Stimulated activated CD8-positive, alpha-beta memory T cell treated with anti-CD3 and anti-CD28 coated beads, Interleukin-4, amount 100 ng/mL, for 48 hours (primary cell): ENCODE data around the gene GNG13.

Source experiments
- DNase-seq: peaks from one replicate; pipeline ENCODE4 v3.0.0-alpha.2; 2020

The GNG13 gene

DNA sequence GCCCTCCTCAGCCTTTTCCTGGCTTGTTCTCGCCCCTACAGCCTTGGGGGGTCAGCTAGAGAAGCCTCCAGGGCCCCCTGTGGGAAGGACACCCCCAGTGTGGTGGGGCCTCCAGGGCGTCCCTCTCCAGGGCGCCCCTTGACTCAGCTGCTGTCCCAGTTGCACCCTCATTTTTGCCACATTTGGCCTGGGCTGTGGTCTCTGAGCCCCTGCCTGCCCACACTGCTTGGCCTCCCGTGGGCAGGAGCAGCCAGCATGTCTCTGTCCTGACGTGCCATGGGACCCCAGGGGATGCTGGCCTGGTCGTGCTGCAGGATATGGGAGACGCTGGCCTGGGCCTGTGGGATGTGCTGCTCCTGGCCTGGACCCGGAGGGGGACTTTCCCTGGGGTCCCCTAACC lies 7.1 kb downstream of the GNG13 start:
- no peak for DNase-seq

DNA sequence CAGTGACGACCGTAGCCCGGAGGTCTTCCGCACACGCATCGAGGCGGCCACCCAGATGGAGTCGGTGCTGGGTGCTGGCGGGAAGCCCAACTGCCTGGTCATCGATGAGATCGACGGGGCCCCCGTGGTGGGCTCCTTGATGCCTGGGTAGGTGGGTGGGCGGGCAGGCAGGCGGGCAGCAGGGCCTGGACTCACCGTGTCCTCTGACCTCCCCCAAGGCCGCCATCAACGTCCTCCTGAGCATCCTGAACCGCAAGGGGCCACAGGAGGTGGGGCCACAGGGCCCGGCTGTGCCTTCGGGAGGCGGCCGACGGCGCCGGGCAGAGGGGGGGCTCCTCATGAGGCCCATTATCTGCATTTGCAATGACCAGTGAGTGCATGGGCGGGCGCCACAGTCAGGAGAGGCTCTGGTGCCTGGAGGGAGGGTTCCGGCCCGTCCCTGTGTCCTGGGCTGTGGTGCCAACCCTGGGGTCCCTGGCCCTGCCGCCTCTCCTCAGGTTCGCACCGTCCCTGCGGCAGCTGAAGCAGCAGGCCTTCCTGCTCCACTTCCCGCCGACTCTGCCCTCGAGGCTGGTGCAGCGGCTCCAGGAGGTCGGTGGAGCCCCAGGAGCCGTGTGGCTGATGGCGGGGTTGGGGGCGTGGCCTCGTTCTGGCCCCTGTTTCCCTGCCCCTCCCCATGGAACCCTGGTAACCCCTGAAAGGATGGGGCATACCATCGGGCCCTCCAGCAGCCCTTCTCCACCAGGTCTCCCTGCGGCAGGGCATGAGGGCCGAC lies 8.1 kb downstream of the GNG13 start:
- no peak for DNase-seq

DNA sequence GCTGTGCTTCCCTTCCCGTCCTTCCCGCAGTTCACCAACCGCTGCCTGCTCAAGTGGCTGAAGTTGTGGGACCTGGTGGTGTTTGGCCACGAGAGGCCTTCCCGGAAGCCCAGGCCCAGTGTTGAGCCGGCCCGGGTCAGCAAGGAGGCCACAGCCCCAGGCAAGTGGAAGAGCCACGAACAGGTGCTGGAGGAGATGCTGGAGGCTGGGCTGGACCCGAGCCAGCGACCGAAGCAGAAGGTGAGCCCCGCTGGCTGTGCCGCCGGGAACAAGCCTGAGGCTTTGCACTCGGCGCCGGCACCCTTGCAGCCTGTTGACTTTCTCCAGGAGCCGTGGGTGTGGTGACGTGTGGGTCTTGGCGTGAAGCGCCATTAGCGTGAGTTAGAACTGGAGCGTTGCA lies 9.4 kb downstream of the GNG13 start:
- no peak for DNase-seq

DNA sequence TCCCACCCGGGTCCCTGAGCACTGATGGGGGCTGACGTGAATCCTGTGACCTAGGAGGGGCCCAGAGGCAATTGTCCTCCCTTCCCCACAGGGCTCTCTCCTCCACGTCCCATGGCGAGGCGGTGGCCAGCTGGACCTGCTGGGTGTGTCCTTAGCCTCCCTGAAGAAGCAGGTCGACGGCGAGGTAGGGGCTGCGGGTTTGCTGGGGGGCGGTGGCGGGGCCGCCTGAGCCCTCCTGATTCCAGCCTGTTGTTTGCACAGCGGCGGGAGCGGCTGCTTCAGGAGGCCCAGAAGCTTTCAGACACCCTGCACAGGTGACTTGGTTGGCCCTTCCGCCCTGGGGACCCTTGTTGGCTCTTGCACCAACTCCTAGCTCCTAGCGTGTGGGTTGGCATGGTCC lies 10.4 kb downstream of the GNG13 start:
- no peak for DNase-seq

DNA sequence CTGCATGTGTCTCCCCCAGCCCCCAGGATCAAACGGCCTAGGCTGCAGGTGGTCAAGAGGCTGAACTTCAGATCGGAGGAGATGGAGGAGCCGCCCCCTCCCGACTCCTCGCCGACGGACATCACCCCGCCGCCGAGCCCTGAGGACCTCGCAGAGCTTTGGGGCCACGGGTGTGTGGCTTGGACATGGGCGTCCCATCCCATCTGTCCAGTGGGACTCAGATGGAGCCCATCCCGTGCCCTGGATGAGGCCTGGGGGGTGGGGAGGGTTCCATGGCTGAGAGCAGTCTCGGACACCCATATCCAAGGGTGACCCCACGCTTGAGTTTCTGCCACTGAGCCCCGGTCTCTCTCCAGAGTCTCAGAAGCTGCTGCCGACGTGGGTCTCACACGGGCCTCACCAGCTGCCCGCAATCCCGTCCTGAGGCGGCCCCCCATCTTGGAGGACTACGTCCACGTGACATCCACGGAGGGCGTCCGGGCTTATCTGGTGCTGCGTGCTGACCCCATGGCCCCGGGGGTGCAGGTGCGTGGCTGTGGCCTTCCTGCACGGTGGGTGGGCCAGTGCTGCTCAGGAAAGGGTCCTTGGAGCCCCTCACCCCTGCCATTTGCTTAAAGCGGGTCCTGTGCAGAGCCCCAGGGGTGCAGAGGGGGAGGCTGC lies 11.2 kb downstream of the GNG13 start:
- DNase-seq, result no peak

DNA sequence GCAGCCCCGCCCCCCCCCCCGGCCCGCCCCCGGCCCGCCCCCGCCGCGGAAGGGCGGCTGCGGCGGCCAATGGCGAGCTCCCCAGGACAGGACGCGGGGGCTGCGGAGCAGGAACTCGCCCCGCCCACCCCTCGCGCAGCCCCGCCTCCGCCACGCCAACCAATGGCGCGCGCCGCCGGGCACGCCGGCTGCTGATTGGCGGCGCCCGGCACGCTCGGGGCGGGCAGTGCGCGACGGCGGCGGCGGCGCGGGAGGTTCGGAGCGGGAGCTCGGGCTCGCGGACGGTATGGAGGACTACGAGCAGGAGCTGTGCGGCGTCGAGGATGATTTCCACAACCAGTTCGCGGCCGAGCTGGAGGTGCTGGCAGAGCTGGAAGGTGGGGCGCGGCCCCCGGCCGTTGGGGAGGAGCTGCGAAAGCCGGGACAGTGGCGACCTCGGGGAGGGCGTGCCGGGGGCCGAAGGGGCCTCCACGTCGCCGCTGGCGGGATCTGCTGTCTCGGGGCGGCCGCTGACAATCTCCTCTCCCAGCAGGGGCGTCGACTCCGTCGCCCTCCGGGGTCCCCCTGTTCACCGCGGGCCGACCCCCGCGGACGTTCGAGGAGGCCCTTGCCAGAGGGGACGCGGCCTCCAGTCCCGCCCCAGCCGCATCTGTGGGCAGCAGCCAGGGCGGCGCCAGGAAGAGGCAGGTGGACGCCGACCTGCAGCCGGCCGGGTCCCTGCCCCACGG lies 12.0 kb downstream of the GNG13 start, which contains the start of gene CHTF18:
Gene CHTF18, plus strand, starts transcription at position 222 of the 728 bp plus-strand sequence. Its CDS starts 65 bp downstream, at position 287.
- peak; percentile 93 for DNase-seq

DNA sequence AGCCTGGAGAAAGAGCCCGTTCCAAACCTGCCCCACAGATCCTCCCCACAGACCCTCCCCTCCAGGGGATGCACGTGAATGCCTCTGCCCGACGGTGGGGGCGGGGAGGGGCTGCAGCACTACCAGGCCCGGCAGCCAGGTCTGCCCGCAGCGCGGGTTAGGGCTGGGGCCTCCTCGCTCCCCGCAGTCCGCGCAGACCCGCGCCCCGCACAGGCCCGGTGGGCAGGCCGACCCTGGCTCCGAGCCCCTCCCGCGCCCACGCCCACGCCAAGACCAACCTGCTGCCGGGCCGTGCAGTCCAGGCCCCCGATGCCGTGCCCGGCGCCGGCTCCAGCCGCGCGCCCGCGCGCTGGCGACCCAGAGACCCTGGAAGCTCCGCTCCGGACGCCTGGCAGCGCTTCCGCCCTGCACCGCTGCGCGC lies 12.5 kb downstream of the GNG13 start, which contains the start of gene RPUSD1:
Gene RPUSD1, minus strand, starts transcription at position 404 of the 421 bp plus-strand sequence. CDS start 644 bp downstream, outside the sequence.
- no peak for DNase-seq

DNA sequence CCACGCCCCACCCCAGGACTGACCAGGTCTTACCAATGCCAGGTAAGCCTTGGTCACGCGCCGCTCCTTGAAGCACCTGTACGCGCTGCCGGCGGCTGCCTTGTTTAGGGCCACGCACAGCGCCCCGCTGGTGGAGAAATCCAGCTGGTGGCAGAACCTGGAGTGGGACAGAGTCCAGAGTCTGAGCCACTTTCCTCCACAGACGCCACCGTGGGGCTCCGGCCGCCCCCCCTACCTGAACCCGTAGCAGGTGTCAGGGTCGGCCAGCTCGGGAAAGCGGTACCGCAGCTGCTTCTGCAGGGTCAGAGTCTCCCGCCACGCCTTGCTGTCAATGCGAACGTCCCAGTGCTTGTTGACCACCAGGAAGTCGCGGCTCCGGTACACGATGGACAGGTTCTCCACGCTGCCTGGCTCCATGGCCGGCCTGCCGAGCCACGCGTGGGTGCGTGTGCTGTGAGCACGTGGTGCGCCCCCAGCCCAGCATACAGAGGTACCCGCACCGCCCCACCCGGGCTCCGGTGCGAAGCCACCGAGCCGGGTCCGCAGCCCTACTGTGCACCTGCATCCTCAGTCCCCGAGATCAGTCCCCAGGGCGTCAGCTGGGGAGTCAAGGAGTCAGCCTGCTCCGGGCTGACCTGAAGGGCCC lies 13.1 kb downstream of the GNG13 start:
- no peak for DNase-seq

DNA sequence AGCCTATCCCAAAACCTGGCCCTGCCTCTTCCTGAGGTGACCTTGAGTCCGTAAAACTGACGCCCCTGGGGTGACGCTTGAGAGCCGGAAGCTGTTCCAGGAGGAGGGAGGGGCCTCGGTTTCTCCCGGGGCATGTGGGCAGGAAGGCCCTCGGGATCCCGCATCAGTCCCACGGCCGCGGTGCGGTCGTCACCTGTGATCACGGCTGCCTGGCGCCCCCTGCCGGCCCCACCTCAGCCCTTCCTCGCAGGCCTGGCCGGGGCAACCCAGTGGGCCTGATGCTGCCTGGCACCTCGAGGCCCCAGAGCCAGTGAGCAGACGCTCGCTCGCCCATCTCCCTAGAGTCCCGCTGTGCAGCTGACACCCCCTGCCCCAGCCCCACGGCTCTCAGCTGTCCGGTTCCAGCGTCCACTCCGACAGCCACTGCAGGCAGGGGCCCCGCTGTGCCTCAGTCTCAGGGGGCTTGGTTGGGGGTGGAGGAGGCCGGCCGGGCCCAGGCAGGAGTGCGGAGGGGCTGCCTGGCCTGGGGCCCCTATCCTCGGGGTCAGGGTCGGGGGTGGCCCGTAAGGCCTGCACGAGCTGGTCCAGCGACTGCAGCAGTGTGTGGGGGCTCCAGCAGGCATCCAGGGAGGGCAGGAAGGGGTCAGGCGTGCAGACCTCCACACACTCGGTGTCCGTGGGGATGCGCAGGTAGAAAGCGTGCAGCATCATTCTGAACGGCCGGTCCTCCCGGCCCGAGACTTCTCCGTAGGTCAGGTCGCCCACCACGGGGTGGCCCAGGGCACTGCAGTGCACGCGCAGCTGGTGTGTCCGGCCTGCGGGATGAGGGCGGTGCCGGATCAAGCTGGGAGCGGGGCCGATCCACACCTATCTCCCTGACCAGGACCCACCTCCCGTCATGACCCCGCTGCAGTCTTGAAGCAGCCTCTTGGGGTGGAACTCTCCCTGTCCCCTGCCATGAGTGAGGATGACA lies 14.7 kb downstream of the GNG13 start:
- DNase-seq, result peak; percentile 91

DNA sequence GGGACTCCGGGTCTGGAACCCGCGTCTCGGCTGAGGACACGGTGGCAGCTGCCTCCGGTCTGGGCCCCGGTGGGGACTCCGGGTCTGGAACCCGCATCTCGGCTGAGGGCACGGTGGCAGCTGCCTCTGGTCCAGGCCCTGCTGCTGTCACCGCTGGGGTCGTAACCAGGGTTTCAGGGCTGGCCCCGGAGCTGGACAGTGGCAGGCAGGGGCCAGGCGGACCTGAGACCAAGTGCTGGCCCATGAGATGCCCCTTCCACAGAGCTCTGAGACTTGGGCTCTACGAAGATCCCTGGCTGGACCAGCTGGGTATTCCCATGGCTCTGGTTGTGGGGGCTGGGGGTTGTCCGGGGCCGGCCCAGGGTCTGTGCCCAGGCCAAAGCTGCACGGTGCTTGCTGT lies 16.1 kb downstream of the GNG13 start:
- no peak for DNase-seq

DNA sequence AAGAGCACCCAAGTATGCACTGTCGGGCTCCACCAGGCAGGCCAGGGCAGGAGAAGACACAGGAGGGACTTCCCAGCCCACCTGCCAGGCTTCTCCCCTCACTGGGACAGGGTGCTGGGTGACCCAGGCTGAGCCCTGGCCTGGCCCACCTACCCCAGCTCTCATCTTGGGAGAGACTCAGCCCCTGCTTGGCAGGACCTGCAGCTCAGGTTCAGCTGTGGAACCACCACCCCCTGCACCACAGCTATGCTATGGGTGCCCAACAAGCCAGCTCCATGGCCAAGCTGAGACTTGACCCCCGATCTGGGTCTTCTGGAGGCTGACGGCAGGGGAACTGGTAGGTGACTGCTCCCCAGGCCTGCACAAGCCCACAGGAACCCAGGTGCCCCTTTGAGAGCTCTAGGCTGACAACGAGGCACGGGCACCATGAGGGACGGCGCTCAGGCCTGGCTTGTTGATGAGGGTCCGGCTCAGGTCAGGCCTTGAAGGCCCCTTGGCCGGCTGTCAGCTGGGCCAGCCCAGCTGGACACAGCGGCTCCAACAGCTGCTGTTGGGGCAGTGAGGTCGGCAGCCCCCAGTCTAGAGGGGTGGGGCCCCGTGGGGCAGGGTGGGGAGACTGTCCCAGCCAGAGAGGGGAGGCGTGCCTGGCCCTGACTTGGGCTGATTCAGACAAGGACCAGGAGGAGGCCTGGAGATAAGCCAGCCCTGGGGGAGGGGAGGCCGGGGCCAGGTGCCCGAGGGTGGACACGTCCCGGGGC lies 17.0 kb downstream of the GNG13 start:
- DNase-seq, result no peak

DNA sequence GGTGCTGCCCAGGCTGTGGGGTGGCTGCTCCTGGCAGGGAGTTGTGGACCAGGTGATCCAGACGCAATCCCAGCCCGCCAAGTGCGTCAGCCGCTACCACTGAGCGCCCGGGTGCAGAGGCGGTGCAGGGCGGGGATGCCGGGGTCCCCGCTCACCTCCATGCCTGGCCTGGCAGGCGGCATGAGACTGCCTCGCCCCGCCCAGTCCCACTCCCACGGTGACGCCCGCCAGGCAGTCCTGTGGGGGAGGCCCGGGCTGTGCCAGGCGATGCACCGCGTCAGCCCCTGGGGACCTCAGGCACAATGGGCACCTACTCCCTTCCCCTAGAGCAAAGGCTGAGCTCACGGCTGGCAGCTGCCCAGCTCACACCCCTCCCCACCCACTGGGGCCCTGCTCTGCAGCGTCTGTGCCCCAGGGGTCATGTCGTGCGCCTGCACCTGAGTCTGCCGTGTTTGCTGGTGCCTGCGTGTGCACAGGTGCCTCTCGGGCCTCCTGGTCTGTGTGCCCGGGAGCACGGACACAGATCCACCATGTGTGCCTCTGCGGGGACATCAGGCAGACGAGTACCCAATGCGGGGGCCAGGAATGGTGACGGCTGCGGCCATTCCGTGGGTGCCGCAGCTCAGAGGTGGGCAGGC lies 17.6 kb downstream of the GNG13 start:
- DNase-seq, result no peak

DNA sequence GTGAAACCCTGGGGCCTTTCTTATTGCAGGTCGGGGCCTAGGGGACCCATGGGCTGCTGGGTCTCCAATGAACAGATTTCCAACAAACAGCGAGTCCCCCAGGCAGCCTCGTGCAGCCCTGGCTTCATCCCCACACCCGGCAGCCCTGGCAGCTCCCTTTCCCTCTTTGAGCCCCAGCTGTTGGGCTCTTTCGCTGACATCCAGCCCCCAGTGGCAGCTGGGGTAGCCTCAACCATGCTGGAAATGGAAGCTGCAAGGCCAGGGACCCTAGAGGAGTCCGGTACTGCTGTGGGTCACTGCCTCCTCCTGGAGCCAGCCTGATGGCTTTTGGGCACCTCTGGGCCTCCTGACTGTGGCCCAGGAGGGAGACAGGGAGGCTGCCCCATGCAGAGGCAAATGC lies 18.3 kb downstream of the GNG13 start:
- DNase-seq, result no peak

DNA sequence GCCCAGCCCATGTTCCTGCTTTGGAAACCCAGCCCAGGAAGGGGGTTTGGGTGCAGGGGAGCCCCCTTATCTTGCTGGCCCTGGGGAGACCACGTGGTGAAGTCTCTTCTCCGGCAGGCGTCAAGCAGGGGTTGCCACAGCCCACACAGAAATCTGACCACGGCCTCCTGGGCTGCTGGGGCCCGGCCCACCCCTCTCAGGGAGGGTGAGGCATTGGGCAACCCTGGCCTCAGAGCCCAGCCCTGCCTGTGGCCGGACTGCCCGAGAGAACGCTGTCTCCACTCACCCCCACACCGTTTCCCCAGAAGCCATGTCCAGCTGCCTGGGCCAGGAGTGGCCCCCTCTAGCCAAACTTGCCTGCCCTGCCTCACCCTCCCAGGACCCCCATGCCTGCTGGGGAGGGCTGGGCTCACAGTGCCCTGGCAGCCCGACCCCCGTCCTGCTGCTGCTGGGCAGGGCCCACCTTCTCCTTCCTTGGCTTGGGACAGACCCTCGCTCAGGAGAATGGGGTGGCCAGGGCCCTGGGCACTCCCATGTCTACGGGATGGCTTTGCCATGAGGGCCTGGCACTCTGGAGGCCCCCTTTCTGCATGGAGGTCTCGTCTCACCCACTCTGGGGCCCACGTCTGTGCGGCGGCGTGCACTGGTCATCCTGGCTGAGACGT lies 19.1 kb downstream of the GNG13 start:
- DNase-seq, result no peak

DNA sequence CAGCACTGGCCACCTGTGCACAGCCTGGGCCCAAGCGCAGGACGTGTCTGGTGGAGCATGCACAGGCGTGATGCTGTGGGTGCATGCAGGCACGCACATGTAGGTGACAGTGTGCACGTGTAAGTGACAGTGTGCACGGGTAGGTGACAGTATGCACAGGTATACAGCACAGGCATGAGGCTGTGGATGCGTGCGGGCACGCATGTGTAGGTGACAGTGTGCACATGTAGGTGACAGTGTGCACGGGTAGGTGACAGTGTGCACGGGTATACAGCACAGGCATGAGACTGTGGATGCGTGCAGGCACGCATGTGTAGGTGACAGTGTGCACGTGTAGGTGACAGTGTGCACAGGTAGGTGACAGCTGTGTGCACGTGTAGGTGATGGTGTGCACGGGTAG lies 20.2 kb downstream of the GNG13 start:
- no peak for DNase-seq

DNA sequence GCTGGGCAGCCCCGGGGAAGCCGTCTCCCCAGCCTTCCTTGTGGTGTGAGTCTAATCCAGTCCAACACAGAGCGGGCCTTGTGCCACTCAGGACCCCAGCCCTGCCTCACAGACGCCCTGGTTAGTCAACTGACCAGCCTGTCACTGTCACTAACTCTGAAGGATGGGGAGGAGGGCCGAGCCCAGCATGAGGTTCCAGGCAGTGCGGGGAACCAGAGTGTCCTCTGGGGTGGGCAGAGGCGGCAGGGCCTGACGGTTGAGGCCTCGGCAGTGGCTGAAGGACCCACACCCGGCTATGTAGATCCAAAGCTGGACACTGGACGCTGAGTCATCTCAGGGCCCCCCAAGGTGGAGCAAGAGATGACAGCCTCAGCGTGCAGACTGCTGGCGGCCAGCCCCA lies 21.0 kb downstream of the GNG13 start:
- DNase-seq, result no peak

DNA sequence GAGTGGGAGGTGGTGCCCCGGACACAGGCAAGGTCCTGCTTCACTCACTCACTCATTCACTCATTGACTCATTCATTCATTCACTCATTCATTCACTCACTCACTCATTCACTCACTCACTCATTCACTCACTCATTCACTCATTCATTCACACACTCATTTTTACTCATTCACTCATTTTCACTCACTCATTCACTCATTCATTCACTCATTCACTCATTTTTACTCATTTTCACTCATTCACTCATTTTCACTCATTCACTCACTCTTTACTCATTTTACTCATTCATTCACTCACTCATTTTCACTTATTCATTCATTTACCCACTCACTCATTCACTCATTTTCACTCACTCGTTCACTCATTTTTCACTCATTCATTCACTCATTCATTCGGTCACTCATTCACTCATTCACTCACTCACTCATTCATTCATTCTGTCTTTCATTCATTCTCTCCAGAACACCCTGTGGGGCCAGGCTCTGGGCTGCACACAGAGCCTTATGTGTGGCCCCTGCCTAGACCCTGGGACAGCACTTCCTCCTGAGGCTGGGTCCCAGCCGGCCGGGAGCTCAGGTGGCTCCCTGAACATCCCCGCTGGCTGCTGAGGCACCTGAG lies 21.5 kb downstream of the GNG13 start:
- DNase-seq, result no peak

DNA sequence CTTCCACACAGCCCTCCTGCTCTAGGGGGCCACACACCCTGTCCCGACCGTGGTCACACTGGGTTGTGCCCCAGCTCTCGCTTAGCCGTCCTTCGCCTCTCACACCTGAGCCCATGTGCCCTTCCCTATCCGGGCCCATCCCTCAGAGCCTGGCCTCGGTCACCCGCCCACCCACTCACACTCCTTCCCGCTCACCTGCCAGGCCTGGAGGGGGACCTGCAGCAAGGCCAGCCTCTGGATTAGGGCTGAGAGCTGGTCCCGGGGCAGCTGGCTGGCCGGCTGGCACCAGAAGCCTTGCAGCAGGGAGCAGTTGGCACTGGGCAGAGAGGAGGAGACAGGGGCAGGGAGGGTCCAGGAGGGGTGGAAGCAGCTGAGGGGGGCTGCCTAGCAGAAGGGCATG lies 22.1 kb downstream of the GNG13 start:
- no peak for DNase-seq

DNA sequence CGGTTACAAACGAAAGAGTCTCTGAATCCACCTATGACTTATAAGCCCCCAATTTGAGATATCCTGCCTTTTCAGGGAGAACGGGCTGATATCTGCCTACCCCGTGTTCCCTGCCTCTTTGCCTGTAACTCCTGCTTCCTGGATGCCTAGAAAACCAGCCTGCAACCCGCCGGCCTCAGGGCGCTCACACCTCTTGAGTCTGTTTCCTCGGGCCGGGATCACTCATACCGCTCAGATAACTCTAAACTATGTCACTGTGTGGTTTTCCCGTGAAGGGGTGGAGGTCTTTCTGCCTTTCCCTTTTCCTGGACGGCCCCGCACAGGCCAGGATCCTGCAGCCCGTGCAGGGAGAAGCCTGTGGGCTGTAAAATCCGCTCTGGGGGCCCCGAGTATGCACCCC lies 22.7 kb downstream of the GNG13 start:
- no peak for DNase-seq

DNA sequence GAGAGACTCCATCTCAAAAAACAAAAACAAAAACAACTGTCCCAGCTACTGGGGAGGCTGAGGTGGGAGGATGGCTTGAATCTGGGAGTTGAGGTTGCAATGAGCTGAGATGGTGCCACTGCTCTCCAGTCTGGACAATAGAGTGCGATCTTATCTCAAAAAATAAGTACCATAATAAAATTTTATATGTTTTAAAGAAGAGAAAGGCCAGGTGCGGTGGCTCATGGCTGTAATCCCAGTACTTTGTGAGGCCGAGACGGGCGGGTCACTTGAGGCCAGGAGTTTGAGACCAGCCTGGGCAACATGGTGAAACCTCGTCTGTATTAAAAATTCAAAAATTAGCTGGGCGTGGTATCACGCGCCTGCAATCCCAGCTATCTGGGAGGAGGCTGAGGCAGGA lies 23.7 kb downstream of the GNG13 start:
- DNase-seq, result no peak
